AG09319 (cell line): ENCODE measurements around the gene TSSK2.

ENCODE experiments used
- DNase-seq: peaks from one replicate; pipeline ENCODE4 v3.0.0-alpha.2; 2010; ENCODE audit warnings: low read depth; ENCODE audit errors: extremely low read depth
- CTCF ChIP-seq: IDR thresholded peaks from 2 replicates; pipeline ENCODE4 v1.5.1; 2011; ENCODE audit warnings: low read depth, mild to moderate bottlenecking, inconsistent platforms, low read length, moderate library complexity

Gene TSSK2

GRCh38 chr22:19086896-19087295 is 44.2 kb upstream of the TSSK2 start:
- DNase-seq = no peak
- no peak for TF ChIP-seq CTCF

GRCh38 chr22:19088866-19089595 is 42.1 kb upstream of the TSSK2 start:
- no peak for TF ChIP-seq CTCF
- no peak for DNase-seq

GRCh38 chr22:19090183-19090582 is 40.9 kb upstream of the TSSK2 start:
- TF ChIP-seq CTCF = no peak
- no peak for DNase-seq

GRCh38 chr22:19090586-19091127 is 40.5 kb upstream of the TSSK2 start:
- TF ChIP-seq CTCF = no peak
- DNase-seq = no peak

- no peak for DNase-seq
- no peak for TF ChIP-seq CTCF
Measured at GRCh38 chr22:19092725-19093124, 38.4 kb upstream of the TSSK2 start.

GRCh38 chr22:19094393-19094997 is 36.6 kb upstream of the TSSK2 start:
- no peak for TF ChIP-seq CTCF

GRCh38 chr22:19096555-19096954 is 34.6 kb upstream of the TSSK2 start:
- no peak for DNase-seq
- TF ChIP-seq CTCF = no peak

More at GRCh38 chr22:19094393-19094997, 36.6 kb upstream of the TSSK2 start:
- DNase-seq = no peak
